BE2C (cell line): ENCODE results near the gene DNAH8.
A peak's percentile ranks its signal among the peaks of the same experiment; 100 is the strongest.

Experiments
- DNase-seq: peaks from one replicate; pipeline ENCODE4 v3.0.0-alpha.2; 2020
- H3K27me3 ChIP-seq: fragments of 250-450 bp; sonication (Bioruptor Pico); 2 replicates; pipeline ENCODE4 v1.5.1; 2020; ENCODE audit warnings: mild to moderate bottlenecking
- H3K36me3 ChIP-seq: fragments of 250-450 bp; sonication (Bioruptor Pico); 2 replicates; pipeline ENCODE4 v1.5.1; 2020; ENCODE audit warnings: mild to moderate bottlenecking
- H3K4me1 ChIP-seq: fragments of 250-450 bp; sonication (Bioruptor Pico); 2 replicates; pipeline ENCODE4 v1.5.1; 2020
- H3K4me3 ChIP-seq: 2 replicates; pipeline ENCODE4 v1.5.1; 2011; ENCODE audit warnings: low read depth, low read length
- H3K9me3 ChIP-seq: fragments of 250-450 bp; sonication (Bioruptor Pico); 2 replicates; pipeline ENCODE4 v1.5.1; 2020
- TF ChIP-seq, protein P1 (sequence below): IDR thresholded peaks from 2 replicates; pipeline ENCODE4 v1.5.1; 2012; ENCODE audit warnings: mild to moderate bottlenecking, low read depth, low read length

The DNAH8 gene

GRCh38 chr6:38987503-38987902 lies 272.4 kb downstream of the DNAH8 start:
- no peak overlapping the region for H3K4me3 ChIP-seq
- H3K27me3 ChIP-seq = peaks cover 54% of the 10 kb centered on the region
- H3K36me3 ChIP-seq = no peaks in the 10 kb centered on the region
- H3K9me3 ChIP-seq = no peaks in the 10 kb centered on the region
- no peaks in the 10 kb centered on the region for H3K4me1 ChIP-seq
- TF ChIP-seq, protein P1, sequence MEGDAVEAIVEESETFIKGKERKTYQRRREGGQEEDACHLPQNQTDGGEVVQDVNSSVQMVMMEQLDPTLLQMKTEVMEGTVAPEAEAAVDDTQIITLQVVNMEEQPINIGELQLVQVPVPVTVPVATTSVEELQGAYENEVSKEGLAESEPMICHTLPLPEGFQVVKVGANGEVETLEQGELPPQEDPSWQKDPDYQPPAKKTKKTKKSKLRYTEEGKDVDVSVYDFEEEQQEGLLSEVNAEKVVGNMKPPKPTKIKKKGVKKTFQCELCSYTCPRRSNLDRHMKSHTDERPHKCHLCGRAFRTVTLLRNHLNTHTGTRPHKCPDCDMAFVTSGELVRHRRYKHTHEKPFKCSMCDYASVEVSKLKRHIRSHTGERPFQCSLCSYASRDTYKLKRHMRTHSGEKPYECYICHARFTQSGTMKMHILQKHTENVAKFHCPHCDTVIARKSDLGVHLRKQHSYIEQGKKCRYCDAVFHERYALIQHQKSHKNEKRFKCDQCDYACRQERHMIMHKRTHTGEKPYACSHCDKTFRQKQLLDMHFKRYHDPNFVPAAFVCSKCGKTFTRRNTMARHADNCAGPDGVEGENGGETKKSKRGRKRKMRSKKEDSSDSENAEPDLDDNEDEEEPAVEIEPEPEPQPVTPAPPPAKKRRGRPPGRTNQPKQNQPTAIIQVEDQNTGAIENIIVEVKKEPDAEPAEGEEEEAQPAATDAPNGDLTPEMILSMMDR = no peak
- no peak for DNase-seq

GRCh38 chr6:38988736-38989449 lies 273.8 kb downstream of the DNAH8 start:
- TF ChIP-seq, protein P1 = no peak
- H3K4me1 ChIP-seq = no peaks in the 10 kb centered on the region
- no peaks in the 10 kb centered on the region for H3K36me3 ChIP-seq
- peaks cover 48% of the 10 kb centered on the region for H3K27me3 ChIP-seq
- DNase-seq = no peak
- H3K4me3 ChIP-seq = no peak overlapping the region
- no peaks in the 10 kb centered on the region for H3K9me3 ChIP-seq

DNA sequence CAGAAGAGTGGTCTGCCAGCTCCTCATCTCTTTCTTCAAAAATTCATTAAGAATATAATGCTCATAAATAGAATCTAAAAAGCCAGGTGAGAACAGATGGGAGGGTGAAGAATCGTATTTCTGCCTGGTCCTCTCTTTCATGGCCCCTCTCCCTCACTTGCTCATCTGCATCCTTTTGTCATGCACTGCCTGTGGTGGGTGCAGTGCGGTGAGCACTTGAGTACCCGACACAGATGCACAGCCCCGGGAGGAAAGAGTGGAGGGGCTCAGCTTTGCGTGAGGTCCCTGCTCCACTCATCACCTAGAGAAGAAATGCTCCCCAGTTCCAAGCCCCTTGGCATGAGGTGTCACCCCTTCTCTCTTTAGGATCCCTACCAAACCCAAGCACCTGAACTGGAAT lies 275.4 kb downstream of the DNAH8 start:
- TF ChIP-seq, protein P1 = no peak
- H3K4me1 ChIP-seq = no peaks in the 10 kb centered on the region
- H3K36me3 ChIP-seq = no peaks in the 10 kb centered on the region
- no peaks in the 10 kb centered on the region for H3K9me3 ChIP-seq
- no peak for DNase-seq
- peaks cover 44% of the 10 kb centered on the region for H3K27me3 ChIP-seq
- no peak overlapping the region for H3K4me3 ChIP-seq

GRCh38 chr6:38996676-38997075 lies 281.6 kb downstream of the DNAH8 start:
- TF ChIP-seq, protein P1 = no peak
- Histone ChIP-seq H3K27me3 (peaks cover 12% of the 10 kb centered on the region), H3K36me3 (no peaks in the 10 kb centered on the region), H3K9me3 (no peaks in the 10 kb centered on the region), H3K4me1 (no peaks in the 10 kb centered on the region), H3K4me3 (no peak overlapping the region)
- no peak for DNase-seq

- Histone ChIP-seq H3K36me3 (no peaks in the 10 kb centered on the region), H3K27me3 (peaks cover 12% of the 10 kb centered on the region), H3K9me3 (no peaks in the 10 kb centered on the region), H3K4me3 (no peak overlapping the region), H3K4me1 (no peaks in the 10 kb centered on the region)
- DNase-seq = peak; percentile 49
- TF ChIP-seq, protein P1 = peak; percentile 70
Observed at GRCh38 chr6:38997128-38997761, 282.1 kb downstream of the DNAH8 start.

DNA sequence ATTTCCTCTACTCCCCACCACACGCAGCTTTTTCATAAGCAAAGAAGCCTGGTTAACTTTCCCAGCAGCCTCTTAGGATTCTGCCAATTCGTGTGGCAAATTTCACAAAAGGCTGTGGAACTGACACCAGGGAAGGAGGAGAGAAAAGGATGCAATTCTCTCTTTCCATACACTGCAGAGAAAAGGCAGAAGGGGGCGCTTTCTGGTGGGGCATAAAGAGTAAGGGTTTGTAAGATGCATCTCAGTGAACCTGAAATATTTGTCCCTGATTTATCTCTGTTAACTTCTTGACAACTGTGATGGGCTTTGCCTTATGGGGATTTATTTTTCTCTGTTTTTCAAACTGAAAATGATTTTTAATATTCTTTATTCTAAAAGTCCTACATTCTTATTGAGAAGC lies 288.0 kb downstream of the DNAH8 start:
- TF ChIP-seq, protein P1 = peak; percentile 51
- Histone ChIP-seq H3K36me3 (no peaks in the 10 kb centered on the region), H3K9me3 (no peaks in the 10 kb centered on the region), H3K4me3 (no peak overlapping the region), H3K27me3 (peaks cover 23% of the 10 kb centered on the region), H3K4me1 (no peaks in the 10 kb centered on the region)
- peak; percentile 18 for DNase-seq
